Stimulated activated effector memory CD8-positive, alpha-beta T cell treated with anti-CD3 and anti-CD28 coated beads, Interleukin-12 subunit alpha, Interleukin-12 subunit beta, amount 100 ng/mL, for 72 hours (primary cell): ENCODE data around the gene UBE2R2.
"Not testable (repeated sequence)": the region's sequence is repeated elsewhere in the genome, so short reads cannot be mapped to it uniquely, and the experiment has no call there.

ENCODE experiments used
- ATAC-seq: fragments of 150-1000 bp; cut with Tn5 transposase; 2 replicates; pipeline ENCODE4 v1.10.0; 2021
- DNase-seq, 2 donors: peaks; one replicate each; pipeline ENCODE4 v3.0.0; 2021 to 2022; ENCODE audit warnings: low spot score in 2 of 2
- H3K27ac Mint-ChIP-seq: one replicate; pipeline ENCODE4 v1.8.0; 2022; ENCODE audit warnings: mild to moderate bottlenecking, mixed read lengths
- H3K36me3 Mint-ChIP-seq: one replicate; pipeline ENCODE4 v1.8.0; 2022; ENCODE audit warnings: mild to moderate bottlenecking, mixed read lengths
- H3K4me1 Mint-ChIP-seq: one replicate; pipeline ENCODE4 v1.8.0; 2022; ENCODE audit warnings: mixed read lengths
- H3K4me3 Mint-ChIP-seq: one replicate; pipeline ENCODE4 v1.8.0; 2022; ENCODE audit warnings: mild to moderate bottlenecking, mixed read lengths
- H3K9me3 Mint-ChIP-seq: one replicate; pipeline ENCODE4 v1.8.0; 2022; ENCODE audit warnings: mixed read lengths

UBE2R2 gene

GRCh38 chr9:33816327-33817252 lies at the start of gene UBE2R2:
Gene UBE2R2 (plus strand): TSS chr9:33817160. CDS start chr9:33817758, 598 bp downstream.
- Mint-ChIP-seq H3K9me3 (no peaks in the 10 kb centered on the region), H3K36me3 (peaks cover 23% of the 10 kb centered on the region), H3K27ac (peak within 1 kb of the TSS; percentile 79), H3K4me1 (peaks cover 53% of the 10 kb centered on the region), H3K4me3 (peak within 1 kb of the TSS; percentile 72)
- peak; percentile 75 to 94 for DNase-seq
- ATAC-seq: peak; percentile 89

- H3K27ac Mint-ChIP-seq, H3K9me3 Mint-ChIP-seq, DNase-seq, H3K36me3 Mint-ChIP-seq, H3K4me1 Mint-ChIP-seq, H3K4me3 Mint-ChIP-seq: not testable (repeated sequence)
- peak; percentile 70 for ATAC-seq
Observed at GRCh38 chr9:33770156-33770880, 46.6 kb upstream of the UBE2R2 start.

GRCh38 chr9:33773135-33773534 lies 43.8 kb upstream of the UBE2R2 start:
- H3K4me1 Mint-ChIP-seq, H3K36me3 Mint-ChIP-seq, H3K27ac Mint-ChIP-seq, DNase-seq, H3K9me3 Mint-ChIP-seq, H3K4me3 Mint-ChIP-seq, ATAC-seq: not testable (repeated sequence)

- peaks cover 13% of the 10 kb centered on the region for H3K4me1 Mint-ChIP-seq
- DNase-seq, H3K36me3 Mint-ChIP-seq, H3K4me3 Mint-ChIP-seq, H3K9me3 Mint-ChIP-seq, H3K27ac Mint-ChIP-seq, ATAC-seq: not testable (repeated sequence)
Observed at GRCh38 chr9:33774074-33774659, 42.8 kb upstream of the UBE2R2 start.

GRCh38 chr9:33776578-33776977 lies 40.4 kb upstream of the UBE2R2 start:
- DNase-seq (no peak), ATAC-seq (no peak)
- Mint-ChIP-seq H3K9me3 (no peaks in the 10 kb centered on the region), H3K36me3 (no peaks in the 10 kb centered on the region), H3K4me3 (no peak overlapping the region), H3K27ac (no peak overlapping the region), H3K4me1 (peaks cover 6% of the 10 kb centered on the region)

- peaks cover 6% of the 10 kb centered on the region for H3K4me1 Mint-ChIP-seq
- no peaks in the 10 kb centered on the region for H3K36me3 Mint-ChIP-seq
- no peaks in the 10 kb centered on the region for H3K9me3 Mint-ChIP-seq
- no peak overlapping the region for H3K4me3 Mint-ChIP-seq
- peak; percentile 84 for ATAC-seq
- peak; percentile 17 to 71 for DNase-seq
- no peak overlapping the region for H3K27ac Mint-ChIP-seq
Observed at GRCh38 chr9:33778700-33779351, 38.1 kb upstream of the UBE2R2 start.

- H3K36me3 Mint-ChIP-seq: no peaks in the 10 kb centered on the region
- H3K27ac Mint-ChIP-seq: no peak overlapping the region
- no peaks in the 10 kb centered on the region for H3K9me3 Mint-ChIP-seq
- peaks cover 6% of the 10 kb centered on the region for H3K4me1 Mint-ChIP-seq
- no peak overlapping the region for H3K4me3 Mint-ChIP-seq
- ATAC-seq (no peak), DNase-seq (no peak)
Observed at GRCh38 chr9:33780276-33780675, 36.7 kb upstream of the UBE2R2 start.

- Mint-ChIP-seq H3K4me3 (no peak overlapping the region), H3K4me1 (peaks cover 6% of the 10 kb centered on the region), H3K36me3 (no peaks in the 10 kb centered on the region), H3K9me3 (no peaks in the 10 kb centered on the region), H3K27ac (no peak overlapping the region)
- no peak for ATAC-seq
- no peak for DNase-seq
Observed at GRCh38 chr9:33781736-33782135, 35.2 kb upstream of the UBE2R2 start.

GRCh38 chr9:33782395-33783152 lies 34.4 kb upstream of the UBE2R2 start:
- no peak overlapping the region for H3K27ac Mint-ChIP-seq
- peaks cover 6% of the 10 kb centered on the region for H3K4me1 Mint-ChIP-seq
- DNase-seq (no peak), ATAC-seq (no peak)
- no peak overlapping the region for H3K4me3 Mint-ChIP-seq
- no peaks in the 10 kb centered on the region for H3K36me3 Mint-ChIP-seq
- no peaks in the 10 kb centered on the region for H3K9me3 Mint-ChIP-seq

GRCh38 chr9:33785914-33786313 lies 31.0 kb upstream of the UBE2R2 start:
- Mint-ChIP-seq H3K9me3 (no peaks in the 10 kb centered on the region), H3K36me3 (no peaks in the 10 kb centered on the region), H3K4me3 (no peak overlapping the region), H3K4me1 (no peaks in the 10 kb centered on the region), H3K27ac (no peak overlapping the region)
- DNase-seq (no peak), ATAC-seq (no peak)

- Mint-ChIP-seq H3K36me3 (no peaks in the 10 kb centered on the region), H3K27ac (no peak overlapping the region), H3K4me1 (no peaks in the 10 kb centered on the region), H3K9me3 (no peaks in the 10 kb centered on the region), H3K4me3 (no peak overlapping the region)
- ATAC-seq (no peak), DNase-seq (no peak)
Observed at GRCh38 chr9:33786681-33787080, 30.3 kb upstream of the UBE2R2 start.

GRCh38 chr9:33787839-33788238 lies 29.1 kb upstream of the UBE2R2 start:
- ATAC-seq (no peak), DNase-seq (no peak)
- no peaks in the 10 kb centered on the region for H3K4me1 Mint-ChIP-seq
- no peaks in the 10 kb centered on the region for H3K9me3 Mint-ChIP-seq
- no peaks in the 10 kb centered on the region for H3K36me3 Mint-ChIP-seq
- H3K4me3 Mint-ChIP-seq: no peak overlapping the region
- no peak overlapping the region for H3K27ac Mint-ChIP-seq

- H3K9me3 Mint-ChIP-seq, H3K4me1 Mint-ChIP-seq, DNase-seq, H3K4me3 Mint-ChIP-seq, H3K36me3 Mint-ChIP-seq, H3K27ac Mint-ChIP-seq, ATAC-seq: not testable (repeated sequence)
Observed at GRCh38 chr9:33789429-33789828, 27.5 kb upstream of the UBE2R2 start.

- H3K36me3 Mint-ChIP-seq: no peaks in the 10 kb centered on the region
- H3K9me3 Mint-ChIP-seq: no peaks in the 10 kb centered on the region
- ATAC-seq (peak; percentile 35), DNase-seq (no peak)
- no peak overlapping the region for H3K27ac Mint-ChIP-seq
- no peak overlapping the region for H3K4me3 Mint-ChIP-seq
- no peaks in the 10 kb centered on the region for H3K4me1 Mint-ChIP-seq
Observed at GRCh38 chr9:33791117-33791516, 25.8 kb upstream of the UBE2R2 start.
